GM18870 (cell line): ENCODE data around the gene MACO1.
"Not testable (repeated sequence)": the region's sequence is repeated elsewhere in the genome, so short reads cannot be mapped to it uniquely, and the experiment has no call there.

Source experiments
- ATAC-seq: cut with Tn5 transposase; IDR thresholded peaks from one replicate; pipeline ENCODE4 v1.9.1; 2021; ENCODE audit warnings: moderate library complexity; ENCODE audit not compliant: unreplicated experiment

The MACO1 gene

DNA sequence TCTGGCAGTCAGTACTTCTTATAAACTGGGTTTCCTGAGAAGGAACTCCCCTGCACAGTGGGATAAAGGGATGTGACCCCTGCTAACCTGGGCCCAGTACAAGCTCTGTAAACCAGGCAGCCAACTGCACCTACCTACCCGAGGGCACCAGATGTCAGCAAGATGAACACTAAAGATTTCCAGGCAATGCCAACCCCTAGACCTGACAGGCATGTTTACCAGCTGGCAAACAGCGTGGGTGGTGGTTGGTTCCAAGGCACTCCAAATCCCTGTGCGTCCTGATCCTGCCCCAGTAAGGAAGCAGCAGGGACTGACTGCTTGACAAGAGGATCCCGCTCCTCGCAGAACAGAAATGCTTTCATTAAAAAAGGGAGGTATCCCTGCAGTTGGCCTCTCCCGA lies 7.5 kb upstream of the MACO1 start:
- ATAC-seq: not testable (repeated sequence)

- ATAC-seq: no peak
Measured at GRCh38 chr1:25425098-25426085, 5.3 kb upstream of the MACO1 start.

- ATAC-seq: no peak
Measured at GRCh38 chr1:25427696-25428095, 3.0 kb upstream of the MACO1 start.

DNA sequence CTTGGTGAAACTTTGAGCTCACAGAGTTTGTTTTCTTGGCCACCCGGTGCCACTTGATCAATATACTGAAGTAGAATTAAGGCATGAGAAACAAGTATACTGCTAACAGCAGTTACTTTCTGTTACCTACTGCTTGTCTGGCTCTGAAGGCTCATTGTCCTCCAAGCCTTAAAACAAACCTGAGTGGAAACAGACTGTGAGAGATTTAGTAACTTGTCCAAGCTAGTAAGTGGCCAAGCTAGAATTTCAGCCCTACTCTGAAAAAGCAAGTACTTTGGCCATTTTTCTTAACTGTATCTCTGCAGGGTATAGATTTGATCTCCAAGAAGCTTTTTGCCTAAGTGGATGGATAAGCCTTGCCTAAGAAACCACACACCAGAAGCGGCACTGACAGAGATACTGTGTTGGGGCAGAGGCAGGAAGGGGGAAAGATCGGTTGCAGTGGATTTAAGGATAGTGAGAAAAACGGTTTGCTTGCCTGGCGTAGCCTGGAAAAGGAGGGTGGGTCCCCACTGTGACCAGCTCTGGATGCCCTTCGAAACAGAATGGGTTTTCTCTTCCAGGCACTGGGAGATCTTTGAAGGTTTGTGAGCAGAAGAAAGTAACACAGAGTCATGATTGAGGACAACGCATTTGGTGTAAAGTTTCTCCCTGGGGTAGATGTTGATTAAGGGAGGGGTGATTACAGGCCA lies 2.1 kb upstream of the MACO1 start:
- ATAC-seq: no peak

DNA sequence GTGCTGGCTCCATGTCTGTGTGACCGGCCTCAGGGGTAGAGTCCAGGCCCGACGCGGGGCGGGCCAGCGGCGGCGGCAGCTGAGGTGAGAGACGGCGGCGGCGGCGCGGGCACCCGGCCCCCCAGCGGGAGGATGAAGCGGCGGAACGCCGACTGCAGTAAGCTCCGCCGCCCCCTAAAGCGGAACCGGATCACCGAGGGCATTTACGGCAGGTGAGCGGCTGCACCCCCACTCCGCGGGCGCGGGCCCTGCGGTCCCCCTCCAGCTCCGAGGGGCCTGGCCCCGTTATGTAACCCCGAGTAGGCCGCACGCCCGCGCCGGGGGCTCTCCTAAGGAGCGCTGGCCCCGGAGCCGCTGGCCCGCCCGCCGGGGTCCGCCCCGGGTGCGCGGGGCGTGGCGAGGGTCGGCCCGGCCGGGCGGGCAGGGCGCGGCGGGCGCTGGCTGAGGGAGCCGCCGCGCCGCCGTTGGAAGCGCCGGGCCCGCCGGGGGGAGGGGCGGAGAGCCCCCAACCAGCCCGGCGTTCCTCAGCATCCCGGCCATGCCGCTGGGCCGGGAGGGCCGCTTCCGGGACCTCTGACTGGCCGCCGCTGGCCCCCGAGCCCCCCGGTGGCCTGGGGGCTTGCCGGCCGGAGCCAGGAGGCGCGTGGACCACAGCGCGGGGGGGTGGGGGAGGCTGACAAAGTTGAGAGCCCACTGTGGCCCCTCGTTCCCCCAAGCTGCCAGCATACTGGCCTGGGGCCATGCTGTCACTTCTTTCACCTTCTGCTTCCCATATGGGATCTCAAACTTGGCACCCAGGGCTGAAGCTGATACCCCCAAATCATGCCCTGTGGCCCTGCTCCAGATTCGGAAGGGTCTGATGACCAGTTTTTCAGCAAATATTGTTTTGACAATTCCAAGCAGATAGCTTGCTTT lies 527 bp downstream of the MACO1 start:
- no peak for ATAC-seq

GRCh38 chr1:25431955-25432719 lies 1.4 kb downstream of the MACO1 start:
- ATAC-seq: no peak

GRCh38 chr1:25432749-25433388 lies 2.2 kb downstream of the MACO1 start:
- no peak for ATAC-seq

DNA sequence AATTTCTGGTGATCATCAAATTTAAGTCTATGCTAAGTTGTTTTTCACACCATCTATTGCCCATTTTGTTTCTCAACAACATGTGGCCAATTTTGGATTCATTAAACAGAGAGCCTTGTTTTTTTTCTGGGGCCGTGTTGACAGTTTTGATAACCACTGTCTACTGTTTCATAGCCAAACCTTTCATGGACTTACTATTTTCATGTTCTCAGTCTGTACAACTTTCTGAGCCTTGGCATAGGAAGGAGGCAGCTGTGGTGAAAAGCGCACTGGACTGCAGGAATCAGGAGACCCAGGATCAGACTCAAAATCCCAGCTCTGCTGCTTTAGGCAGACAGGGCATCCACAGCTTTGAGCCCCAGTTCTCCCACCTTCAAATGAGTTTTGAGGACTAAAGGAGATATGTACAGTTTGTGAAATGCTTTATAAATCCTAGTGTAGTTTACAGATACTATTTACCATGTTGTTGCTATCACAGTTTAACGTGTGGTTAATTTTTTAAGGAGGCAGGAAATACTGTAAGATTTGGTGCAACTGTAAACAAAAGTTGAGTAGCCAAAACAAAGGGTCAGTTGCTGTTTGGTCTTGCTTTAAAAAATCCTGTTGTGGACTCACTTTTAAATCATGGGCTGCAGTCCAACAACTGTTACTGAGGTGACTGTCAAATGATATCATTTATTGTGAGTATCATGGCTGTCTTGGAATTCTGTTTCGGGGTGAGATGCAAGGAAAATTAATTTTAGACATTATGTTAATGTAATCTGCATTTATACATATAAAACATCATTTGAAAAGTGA lies 2.9 kb downstream of the MACO1 start:
- no peak for ATAC-seq

DNA sequence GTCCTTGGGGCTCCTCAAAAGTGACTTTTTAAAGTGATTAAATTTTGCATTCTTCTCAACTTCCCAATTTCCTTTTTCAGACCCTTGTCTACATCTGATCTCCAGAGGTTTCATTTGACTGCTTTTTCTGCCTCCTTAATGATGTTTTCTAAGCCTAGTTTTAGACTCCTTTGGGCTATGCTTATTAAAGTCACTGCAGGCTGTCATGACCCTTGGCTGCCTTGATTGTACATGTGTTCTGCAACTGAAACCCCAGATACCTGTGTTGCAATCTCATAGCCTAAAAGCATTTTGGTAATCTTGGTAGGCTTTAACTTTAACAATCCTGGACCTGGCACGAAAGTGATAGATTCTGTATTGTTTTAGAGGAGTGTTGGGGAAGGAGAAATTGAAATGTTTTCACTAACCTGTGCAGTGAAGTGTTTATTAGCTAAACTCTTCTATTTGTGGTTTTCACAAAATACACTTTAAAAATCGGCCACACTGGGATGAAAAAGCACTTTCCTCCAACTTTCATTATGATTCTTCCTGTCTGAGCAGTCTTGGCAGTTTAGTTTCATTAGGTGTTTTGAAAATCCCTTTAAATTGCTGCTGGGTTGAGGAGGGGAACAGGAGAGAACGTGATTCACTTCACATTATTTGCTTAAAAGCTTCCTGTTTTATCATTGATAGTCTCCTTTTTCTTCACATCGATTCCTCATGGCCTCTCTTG lies 4.9 kb downstream of the MACO1 start:
- no peak for ATAC-seq

- no peak for ATAC-seq
Measured at GRCh38 chr1:25437672-25438071, 7.0 kb downstream of the MACO1 start.

DNA sequence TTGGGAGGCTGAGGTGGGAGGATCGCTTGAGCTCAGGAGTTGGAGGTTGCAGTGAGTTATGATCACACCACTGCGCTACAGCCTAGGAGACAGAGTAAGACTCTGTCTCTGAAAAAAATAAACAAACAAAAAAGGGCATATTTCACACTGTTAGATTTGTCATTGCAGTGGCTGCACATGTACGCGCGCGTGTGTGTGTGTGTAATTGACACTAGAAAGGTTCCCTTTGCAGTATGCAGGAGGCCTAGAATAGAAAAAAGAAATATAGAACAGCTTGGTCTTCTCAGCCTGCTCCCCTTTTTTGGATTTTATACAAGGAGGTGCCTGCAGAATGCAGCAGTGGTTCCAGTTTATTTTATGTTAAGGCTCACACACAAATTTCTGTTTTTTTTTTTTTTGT lies 8.6 kb downstream of the MACO1 start:
- ATAC-seq: no peak

DNA sequence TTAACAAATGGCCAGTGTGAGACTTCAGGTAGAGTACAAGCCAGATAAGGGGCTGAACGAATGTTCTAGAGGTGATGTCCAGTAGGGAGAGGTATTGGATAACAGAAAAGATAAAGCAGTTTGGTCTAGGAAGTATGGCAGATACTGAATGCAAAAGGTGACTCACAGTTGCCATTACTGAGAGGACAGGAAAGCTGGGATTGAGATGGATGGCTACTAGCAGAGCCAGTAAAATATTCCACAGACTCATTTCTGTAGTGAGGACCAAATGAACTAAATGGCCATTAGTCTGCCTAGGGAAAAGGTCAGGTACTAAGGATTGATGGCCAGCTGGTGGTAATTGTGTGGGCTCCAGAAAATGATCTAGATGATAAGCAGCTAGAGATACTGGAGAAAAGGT lies 11.5 kb downstream of the MACO1 start:
- ATAC-seq: no peak

GRCh38 chr1:25443030-25443699 lies 12.5 kb downstream of the MACO1 start:
- ATAC-seq: no peak

GRCh38 chr1:25444604-25445003 lies 13.9 kb downstream of the MACO1 start:
- not testable (repeated sequence) for ATAC-seq

DNA sequence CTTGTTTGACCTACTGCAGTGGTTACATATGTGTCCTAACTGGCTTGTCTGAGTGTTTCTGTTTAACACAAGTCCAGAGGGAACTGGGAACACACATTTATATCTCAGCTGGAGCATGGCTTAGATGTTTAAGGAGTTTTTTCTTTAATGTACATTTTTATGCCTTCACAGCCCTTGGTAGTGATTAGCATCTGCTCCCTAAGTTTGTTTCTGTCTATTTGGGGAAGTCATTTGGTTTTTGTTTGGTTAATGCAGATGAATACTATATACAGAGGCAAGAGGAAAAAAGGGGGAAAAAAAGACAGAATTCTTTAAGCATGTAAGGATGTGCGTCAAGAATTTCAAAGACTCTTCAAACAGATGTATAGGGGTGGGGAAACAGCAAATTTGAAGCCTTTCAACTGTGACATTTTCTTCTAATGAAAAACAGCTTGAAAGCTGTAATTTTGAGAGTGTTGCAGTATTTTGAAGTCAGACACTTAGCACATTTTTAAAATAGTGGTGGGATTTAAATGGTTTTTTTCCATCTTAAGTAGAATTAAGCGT lies 15.4 kb downstream of the MACO1 start:
- no peak for ATAC-seq

DNA sequence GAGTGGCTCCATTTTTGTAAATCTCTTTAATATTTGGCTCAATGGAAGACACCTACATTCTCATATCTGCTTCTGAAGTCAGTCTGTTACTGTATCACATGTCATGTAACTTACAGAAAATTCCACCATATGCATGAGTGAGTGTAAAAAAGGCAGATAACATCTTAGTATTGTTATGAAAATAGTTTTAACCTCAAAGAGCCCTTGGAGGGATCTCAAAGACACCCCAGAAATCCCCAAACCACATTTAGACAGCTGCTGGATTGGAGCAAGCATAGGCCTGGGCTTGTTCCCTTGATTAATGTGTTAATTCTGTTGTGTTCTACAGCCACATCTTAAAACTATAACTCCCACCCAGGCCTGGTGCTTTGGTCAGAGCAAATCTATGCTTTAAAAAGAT lies 16.9 kb downstream of the MACO1 start:
- ATAC-seq: peak; percentile 72

- no peak for ATAC-seq
Measured at GRCh38 chr1:25450891-25451290, 20.2 kb downstream of the MACO1 start.

GRCh38 chr1:25451908-25452307 lies 21.2 kb downstream of the MACO1 start:
- no peak for ATAC-seq
